ENCODE measurements around the gene RASA2.

- no peak for TF ChIP-seq ATF3 (IDR thresholded peaks at IDR 0.05; ENCODE audit: insufficient read depth, low read depth, low read length)
- no peak for TF ChIP-seq CREB1 (IDR thresholded peaks at IDR 0.05)
- no peak for TF ChIP-seq YY1 (IDR thresholded peaks at IDR 0.05; ENCODE audit: low read depth, low read length)
- no peak for TF ChIP-seq GTF2F1 (IDR thresholded peaks at IDR 0.05; ENCODE audit: borderline replicate concordance, low read depth, low read length)
- TF ChIP-seq CTCF (IDR thresholded peaks at IDR 0.05; ENCODE audit: control extremely low read depth in 1 of 3, insufficient read depth in 1 of 3, low read depth in 1 of 3, low read length in 3 of 3), result no peak
- TF ChIP-seq TBP (IDR thresholded peaks at IDR 0.05; ENCODE audit: low read depth, low read length), result no peak
- no peak for TF ChIP-seq POLR2AphosphoS5 (IDR thresholded peaks at IDR 0.05; ENCODE audit: low read depth, low read length)
- TF ChIP-seq RAD21 (IDR thresholded peaks at IDR 0.05 in 1 of 2, conservative IDR thresholded peaks at IDR 0.05 in 1 of 2; ENCODE audit: low read depth in 2 of 2, low read length in 2 of 2), result no peak
- no peak for TF ChIP-seq BRCA1 (IDR thresholded peaks at IDR 0.05; ENCODE audit: low read depth, low read length)
Observed at GRCh38 chr3:141647562-141647915, 160.7 kb downstream of the RASA2 start.

Data from H1 (cell line).